Measurements from ENCODE around the gene RINT1.
"Not testable (repeated sequence)": the region's sequence is repeated elsewhere in the genome, so short reads cannot be mapped to it uniquely, and the experiment has no call there.

The RINT1 gene

GRCh38 chr7:105594034-105594433 lies 62.0 kb downstream of the RINT1 start:
- no peak for DNase-seq (ENCODE audit: low spot score)
- in situ Hi-C loops (cut with MboI; ENCODE audit: low sequenced_read_pairs, unreplicated experiment): no loop called here
- no peak for TF ChIP-seq CTCF (IDR thresholded peaks at IDR 0.05; ENCODE audit: borderline replicate concordance, control extremely low read depth, extremely low read depth, insufficient read depth, missing control alignments)

- no peak for TF ChIP-seq CTCF (IDR thresholded peaks at IDR 0.05; ENCODE audit: borderline replicate concordance, control extremely low read depth, extremely low read depth, insufficient read depth, missing control alignments)
- in situ Hi-C loops (cut with MboI; ENCODE audit: low sequenced_read_pairs, unreplicated experiment): no loop called here
- DNase-seq (ENCODE audit: low spot score): no peak
Observed at GRCh38 chr7:105596866-105597265, 64.9 kb downstream of the RINT1 start.

GRCh38 chr7:105599080-105599479 lies 67.1 kb downstream of the RINT1 start:
- DNase-seq (ENCODE audit: low spot score); in situ Hi-C loops (cut with MboI; ENCODE audit: low sequenced_read_pairs, unreplicated experiment): not testable (repeated sequence)

GRCh38 chr7:105599551-105599950 lies 67.5 kb downstream of the RINT1 start:
- TF ChIP-seq CTCF (IDR thresholded peaks at IDR 0.05; ENCODE audit: borderline replicate concordance, control extremely low read depth, extremely low read depth, insufficient read depth, missing control alignments): no peak
- in situ Hi-C loops (cut with MboI; ENCODE audit: low sequenced_read_pairs, unreplicated experiment): no loop called here

GRCh38 chr7:105600720-105601550 lies 68.9 kb downstream of the RINT1 start:
- DNase-seq (ENCODE audit: low spot score): no peak

More at GRCh38 chr7:105599551-105599950, 67.5 kb downstream of the RINT1 start:
- DNase-seq (ENCODE audit: low spot score): no peak

GRCh38 chr7:105602325-105603305 lies 70.6 kb downstream of the RINT1 start:
- in situ Hi-C loops (cut with MboI; ENCODE audit: low sequenced_read_pairs, unreplicated experiment): no loop called here
- DNase-seq (ENCODE audit: low spot score): no peak
- TF ChIP-seq CTCF (IDR thresholded peaks at IDR 0.05; ENCODE audit: borderline replicate concordance, control extremely low read depth, extremely low read depth, insufficient read depth, missing control alignments): no peak

More at GRCh38 chr7:105600720-105601550, 68.9 kb downstream of the RINT1 start:
- TF ChIP-seq CTCF (IDR thresholded peaks at IDR 0.05; ENCODE audit: borderline replicate concordance, control extremely low read depth, extremely low read depth, insufficient read depth, missing control alignments): no peak
- in situ Hi-C loops (cut with MboI; ENCODE audit: low sequenced_read_pairs, unreplicated experiment): no loop called here
